Measurements from ENCODE around the gene PDCL3. TPM values are rescaled to one million over a fixed set of nuclear protein-coding genes. Genes with fewer than 3 reads are reported as not detected.

PDCL3 gene
- polyA plus RNA-seq, 2 of the 4 experiments (the other 2 are of a cell fraction) = 63.1 to 64.1 TPM

DNA sequence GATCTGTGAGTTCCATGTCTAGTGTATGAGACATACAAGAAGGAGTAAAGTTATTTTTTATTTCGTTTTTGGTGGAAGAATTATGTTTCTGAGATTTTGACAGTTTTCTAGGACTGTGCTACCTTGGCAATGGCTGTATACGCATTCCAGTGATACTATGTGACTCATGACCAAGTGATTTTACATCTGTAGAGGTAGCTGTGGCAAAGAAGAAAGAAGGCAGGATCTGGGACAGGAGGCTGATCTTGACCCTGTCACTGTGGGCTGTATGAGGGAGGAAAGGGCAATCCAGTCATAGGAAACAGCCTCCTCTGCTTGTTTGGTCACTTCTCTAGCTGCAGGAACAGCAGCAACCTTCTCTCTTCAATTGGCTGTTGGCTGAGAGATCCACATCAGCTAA is 44.0 kb upstream of the PDCL3 start:
- Histone ChIP-seq H3K4me1 (0 out of 3 replicates have a peak, but pooled peaks cover under 1% of the 10 kb centered on the region), H3K4me3 (no peak overlapping the region), H3K4me2 (no peak overlapping the region), H3K9me3 (no peaks in the 10 kb centered on the region), H3K27ac (no peak overlapping the region)
- POLR2A ChIA-PET = no interaction called here
- CTCF ChIA-PET = interaction anchor here (1.5 to 2.1 kb wide), 3 partner anchors 9 to 256 kb away, joined by 3 to 6 read pairs (median 6); no protein-coding TSS in a partner anchor
- DNase-seq (ENCODE audit: low read depth in 1 of 2, low spot score in 1 of 2) (no peak), ATAC-seq (no peak), FAIRE-seq (no peak)
- TF ChIP-seq SREBF2 (IDR thresholded peaks at IDR 0.05) (no peak), FOXS1 (CRISPR knock-in tag; IDR thresholded peaks at IDR 0.05) (no peak), CHD4 (IDR thresholded peaks at IDR 0.05; ENCODE audit: borderline replicate concordance) (no peak), RFX5 (IDR thresholded peaks at IDR 0.05) (no peak)
- TF ChIP-seq, protein P1, sequence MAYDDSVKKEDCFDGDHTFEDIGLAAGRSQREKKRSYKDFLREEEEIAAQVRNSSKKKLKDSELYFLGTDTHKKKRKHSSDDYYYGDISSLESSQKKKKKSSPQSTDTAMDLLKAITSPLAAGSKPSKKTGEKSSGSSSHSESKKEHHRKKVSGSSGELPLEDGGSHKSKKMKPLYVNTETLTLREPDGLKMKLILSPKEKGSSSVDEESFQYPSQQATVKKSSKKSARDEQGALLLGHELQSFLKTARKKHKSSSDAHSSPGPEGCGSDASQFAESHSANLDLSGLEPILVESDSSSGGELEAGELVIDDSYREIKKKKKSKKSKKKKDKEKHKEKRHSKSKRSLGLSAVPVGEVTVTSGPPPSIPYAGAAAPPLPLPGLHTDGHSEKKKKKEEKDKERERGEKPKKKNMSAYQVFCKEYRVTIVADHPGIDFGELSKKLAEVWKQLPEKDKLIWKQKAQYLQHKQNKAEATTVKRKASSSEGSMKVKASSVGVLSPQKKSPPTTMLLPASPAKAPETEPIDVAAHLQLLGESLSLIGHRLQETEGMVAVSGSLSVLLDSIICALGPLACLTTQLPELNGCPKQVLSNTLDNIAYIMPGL (CRISPR knock-in tag; IDR thresholded peaks at IDR 0.05; ENCODE audit: borderline replicate concordance) = no peak
- 18% methylated on average over 2 of the region's 2 CpGs for WGBS (ENCODE audit: missing lambda C conversion rate)

DNA sequence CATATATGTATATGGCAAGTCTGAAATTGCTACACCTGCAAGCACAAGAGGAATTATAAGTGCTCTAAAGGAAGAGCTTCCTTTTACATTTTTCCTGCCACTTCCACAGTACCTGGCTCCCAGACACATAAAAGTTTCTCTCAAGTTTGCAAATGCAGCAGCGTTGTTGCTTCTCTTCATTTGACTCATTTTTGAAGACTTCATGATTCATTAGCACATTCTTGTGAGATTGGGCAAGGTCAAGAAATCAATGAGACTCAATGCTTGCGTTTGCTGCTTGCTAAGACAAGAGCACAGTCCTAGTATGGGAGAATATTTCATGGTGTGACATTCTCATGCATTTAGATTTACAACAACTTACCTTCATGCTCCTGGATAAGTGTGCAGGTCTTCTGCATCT is 42.6 kb upstream of the PDCL3 start:
- ChIA-PET CTCF (interaction anchor here (1.5 kb wide), 1 partner anchor 14 kb away, joined by 3 read pairs; no protein-coding TSS in a partner anchor), POLR2A (no interaction called here)
- Histone ChIP-seq H3K27ac (no peak overlapping the region), H3K4me2 (no peak overlapping the region), H3K4me1 (no peaks in the 10 kb centered on the region), H3K4me3 (no peak overlapping the region), H3K9me3 (no peaks in the 10 kb centered on the region)
- no peak for DNase-seq (ENCODE audit: low read depth in 1 of 2, low spot score in 1 of 2)
- no peak for FAIRE-seq
- 25% methylated on average over 2 of the region's 2 CpGs for WGBS (ENCODE audit: missing lambda C conversion rate)
- TF ChIP-seq EHF (CRISPR knock-in tag; IDR thresholded peaks at IDR 0.05) (no peak), RNF2 (IDR thresholded peaks at IDR 0.05; ENCODE audit: borderline replicate concordance, low read depth) (no peak), FOSB (CRISPR knock-in tag; IDR thresholded peaks at IDR 0.05) (no peak), CHD2 (IDR thresholded peaks at IDR 0.05; ENCODE audit: low read length, partially characterized antibody) (no peak), MAZ (IDR thresholded peaks at IDR 0.05; ENCODE audit: borderline replicate concordance, low read depth, low read length) (no peak), KDM5A (IDR thresholded peaks at IDR 0.05) (no peak)
- TF ChIP-seq, protein P2, sequence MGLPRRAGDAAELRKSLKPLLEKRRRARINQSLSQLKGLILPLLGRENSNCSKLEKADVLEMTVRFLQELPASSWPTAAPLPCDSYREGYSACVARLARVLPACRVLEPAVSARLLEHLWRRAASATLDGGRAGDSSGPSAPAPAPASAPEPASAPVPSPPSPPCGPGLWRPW (IDR thresholded peaks at IDR 0.05) = no peak
- TF ChIP-seq, protein P3, sequence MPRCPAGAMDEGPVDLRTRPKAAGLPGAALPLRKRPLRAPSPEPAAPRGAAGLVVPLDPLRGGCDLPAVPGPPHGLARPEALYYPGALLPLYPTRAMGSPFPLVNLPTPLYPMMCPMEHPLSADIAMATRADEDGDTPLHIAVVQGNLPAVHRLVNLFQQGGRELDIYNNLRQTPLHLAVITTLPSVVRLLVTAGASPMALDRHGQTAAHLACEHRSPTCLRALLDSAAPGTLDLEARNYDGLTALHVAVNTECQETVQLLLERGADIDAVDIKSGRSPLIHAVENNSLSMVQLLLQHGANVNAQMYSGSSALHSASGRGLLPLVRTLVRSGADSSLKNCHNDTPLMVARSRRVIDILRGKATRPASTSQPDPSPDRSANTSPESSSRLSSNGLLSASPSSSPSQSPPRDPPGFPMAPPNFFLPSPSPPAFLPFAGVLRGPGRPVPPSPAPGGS (IDR thresholded peaks at IDR 0.05) = no peak
- no peak for ATAC-seq

DNA sequence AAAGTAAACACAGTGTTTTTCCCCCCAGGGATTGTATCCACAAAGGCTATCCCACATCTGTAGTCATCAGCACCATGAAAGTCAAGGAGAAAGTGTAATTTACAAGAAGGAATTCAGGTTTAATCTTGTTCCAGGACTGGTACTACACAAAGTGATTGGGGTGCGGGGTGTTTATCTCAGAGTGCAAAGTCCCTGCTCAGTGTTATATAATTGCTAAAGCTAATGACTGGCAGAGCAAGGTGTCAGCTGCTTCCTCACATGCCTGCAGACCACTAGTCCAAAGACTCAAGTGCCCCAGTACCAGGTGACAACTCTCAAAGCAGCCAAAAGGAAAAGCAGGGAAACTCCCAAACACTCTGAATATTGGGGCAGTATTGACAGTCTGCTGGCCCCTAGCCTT is 40.4 kb upstream of the PDCL3 start:
- H3K9me3 ChIP-seq = no peaks in the 10 kb centered on the region
- H3K4me1 ChIP-seq = no peaks in the 10 kb centered on the region
- DNase-seq (ENCODE audit: low read depth in 1 of 2, low spot score in 1 of 2) = no peak
- ATAC-seq = no peak
- ChIA-PET CTCF (no interaction called here), POLR2A (no interaction called here)
- H3K4me2 ChIP-seq = no peak overlapping the region
- 17% methylated on average over 1 of the region's 1 CpG for WGBS (ENCODE audit: missing lambda C conversion rate)
- H3K27ac ChIP-seq = no peak overlapping the region
- no peak for FAIRE-seq
- no peak overlapping the region for H3K4me3 ChIP-seq
- TF ChIP-seq CEBPB (IDR thresholded peaks at IDR 0.05) (no peak), CBX2 (IDR thresholded peaks at IDR 0.05; ENCODE audit: borderline replicate concordance, low read depth) (no peak), GATA3 (IDR thresholded peaks at IDR 0.05; ENCODE audit: borderline replicate concordance) (no peak), MAFK (IDR thresholded peaks at IDR 0.05; ENCODE audit: partially characterized antibody) (no peak), RCOR1 (IDR thresholded peaks at IDR 0.05; ENCODE audit: low read depth, low read length) (no peak)
- TF ChIP-seq, protein P4, sequence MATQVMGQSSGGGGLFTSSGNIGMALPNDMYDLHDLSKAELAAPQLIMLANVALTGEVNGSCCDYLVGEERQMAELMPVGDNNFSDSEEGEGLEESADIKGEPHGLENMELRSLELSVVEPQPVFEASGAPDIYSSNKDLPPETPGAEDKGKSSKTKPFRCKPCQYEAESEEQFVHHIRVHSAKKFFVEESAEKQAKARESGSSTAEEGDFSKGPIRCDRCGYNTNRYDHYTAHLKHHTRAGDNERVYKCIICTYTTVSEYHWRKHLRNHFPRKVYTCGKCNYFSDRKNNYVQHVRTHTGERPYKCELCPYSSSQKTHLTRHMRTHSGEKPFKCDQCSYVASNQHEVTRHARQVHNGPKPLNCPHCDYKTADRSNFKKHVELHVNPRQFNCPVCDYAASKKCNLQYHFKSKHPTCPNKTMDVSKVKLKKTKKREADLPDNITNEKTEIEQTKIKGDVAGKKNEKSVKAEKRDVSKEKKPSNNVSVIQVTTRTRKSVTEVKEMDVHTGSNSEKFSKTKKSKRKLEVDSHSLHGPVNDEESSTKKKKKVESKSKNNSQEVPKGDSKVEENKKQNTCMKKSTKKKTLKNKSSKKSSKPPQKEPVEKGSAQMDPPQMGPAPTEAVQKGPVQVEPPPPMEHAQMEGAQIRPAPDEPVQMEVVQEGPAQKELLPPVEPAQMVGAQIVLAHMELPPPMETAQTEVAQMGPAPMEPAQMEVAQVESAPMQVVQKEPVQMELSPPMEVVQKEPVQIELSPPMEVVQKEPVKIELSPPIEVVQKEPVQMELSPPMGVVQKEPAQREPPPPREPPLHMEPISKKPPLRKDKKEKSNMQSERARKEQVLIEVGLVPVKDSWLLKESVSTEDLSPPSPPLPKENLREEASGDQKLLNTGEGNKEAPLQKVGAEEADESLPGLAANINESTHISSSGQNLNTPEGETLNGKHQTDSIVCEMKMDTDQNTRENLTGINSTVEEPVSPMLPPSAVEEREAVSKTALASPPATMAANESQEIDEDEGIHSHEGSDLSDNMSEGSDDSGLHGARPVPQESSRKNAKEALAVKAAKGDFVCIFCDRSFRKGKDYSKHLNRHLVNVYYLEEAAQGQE (IDR thresholded peaks at IDR 0.05) = no peak
